ENCODE data around the gene CCNYL1.

CCNYL1 gene

DNA sequence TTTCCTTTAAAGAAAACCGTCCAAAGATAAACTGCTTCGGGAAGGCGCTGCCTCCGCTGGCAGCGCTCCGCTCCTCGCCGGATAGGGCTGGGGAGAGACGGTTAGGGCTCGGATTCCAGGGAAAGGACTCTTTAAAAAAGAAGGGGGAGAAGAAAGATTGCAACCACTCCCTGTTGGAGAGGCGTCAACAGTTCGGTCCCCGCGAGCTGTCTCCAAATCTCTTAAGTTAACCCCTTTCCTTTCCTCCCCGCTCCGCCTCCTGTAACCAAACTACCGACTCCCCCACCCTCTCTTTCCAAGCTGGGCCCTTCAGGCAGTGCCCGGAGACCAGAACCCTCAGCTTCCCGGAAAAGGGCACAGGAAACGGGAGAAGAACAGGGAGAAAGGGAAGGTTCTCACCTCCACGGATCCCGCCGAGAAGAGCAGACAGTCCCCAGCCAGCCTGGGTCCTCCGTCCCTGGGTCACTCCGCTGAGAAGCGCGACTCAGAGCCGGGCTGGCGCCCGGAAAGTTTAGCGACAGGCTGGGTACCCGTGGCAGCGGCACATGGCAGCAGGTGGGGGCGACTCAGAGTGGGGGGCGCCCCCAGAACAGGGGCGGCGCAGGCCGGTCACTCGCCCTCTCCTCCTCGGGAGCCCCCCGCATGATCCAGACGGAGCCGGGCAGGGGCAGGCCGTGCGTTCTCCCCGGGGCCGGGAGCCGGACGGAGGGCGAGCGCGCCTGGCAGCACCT is 57.6 kb downstream of the CCNYL1 start:
- TF ChIP-seq CTCF (conservative IDR thresholded peaks at IDR 0.05) (no peak), ZFX (IDR thresholded peaks at IDR 0.05) (peak; percentile 31; the same call in 1 of the 2 replicates)
- H3K27ac ChIP-seq: peak overlapping the region; percentile 97

GRCh38 chr2:207770602-207771404 is 59.4 kb downstream of the CCNYL1 start:
- peak overlapping the region; percentile 97 for H3K27ac ChIP-seq
- TF ChIP-seq ZFX (IDR thresholded peaks at IDR 0.05): no peak
- TF ChIP-seq CTCF (conservative IDR thresholded peaks at IDR 0.05): no peak

GRCh38 chr2:207771421-207771820 is 60.0 kb downstream of the CCNYL1 start:
- H3K27ac ChIP-seq: no peak overlapping the region
- no peak for TF ChIP-seq CTCF (conservative IDR thresholded peaks at IDR 0.05)
- TF ChIP-seq ZFX (IDR thresholded peaks at IDR 0.05): no peak

DNA sequence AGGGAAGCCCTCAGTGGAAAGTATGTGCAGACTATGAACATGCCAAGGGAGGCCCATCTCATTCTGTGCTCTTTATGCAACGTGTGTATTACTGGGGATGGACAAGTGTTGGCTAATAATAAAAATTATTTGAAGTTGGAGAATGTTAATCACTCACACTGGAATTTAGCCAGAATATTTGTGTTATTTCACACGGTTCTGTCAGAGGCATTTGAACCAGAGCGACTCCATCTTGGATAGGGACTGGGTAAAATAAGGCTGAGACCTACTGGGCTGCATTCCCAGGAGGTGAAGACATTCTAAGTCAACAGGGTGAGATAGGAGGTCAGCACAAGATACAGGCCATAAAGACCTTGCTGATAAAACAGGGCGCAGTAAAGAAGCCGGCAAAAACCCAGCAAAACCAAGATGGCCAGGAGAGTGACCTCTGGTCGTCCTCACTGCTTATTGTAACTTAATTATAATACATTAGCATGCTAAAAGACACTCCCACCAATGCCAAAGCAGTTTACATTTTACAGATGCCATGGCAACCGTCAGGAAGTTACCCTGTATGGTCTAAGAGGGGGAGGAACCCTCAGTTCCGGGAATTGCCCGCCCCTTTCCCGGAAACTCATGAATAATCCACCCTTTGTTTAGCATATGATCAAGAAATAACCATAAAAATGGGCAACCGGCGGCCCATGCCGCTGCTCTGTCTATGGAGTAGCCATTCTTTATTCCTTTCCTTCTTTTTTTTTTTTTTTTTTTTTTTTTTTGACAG is 60.8 kb downstream of the CCNYL1 start:
- TF ChIP-seq CTCF (conservative IDR thresholded peaks at IDR 0.05): no peak

DNA sequence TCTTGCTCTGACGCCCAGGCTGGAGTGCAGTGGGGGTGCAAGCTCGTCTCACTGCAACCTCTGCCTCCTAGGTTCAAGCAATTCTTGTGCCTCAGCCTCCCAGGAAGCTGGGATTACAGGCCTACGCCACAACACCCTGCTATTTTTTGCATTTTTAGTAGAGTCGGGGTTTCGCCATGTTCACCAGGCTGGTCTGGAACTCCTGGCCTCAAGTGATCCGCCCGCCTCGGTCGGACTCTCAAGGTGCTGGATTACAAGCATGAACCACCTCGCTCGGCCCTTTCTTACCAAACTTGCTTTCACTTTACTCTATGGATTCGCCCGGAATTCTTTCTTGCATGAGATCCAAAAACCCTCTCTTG is 61.4 kb downstream of the CCNYL1 start:
- no peak overlapping the region for H3K27ac ChIP-seq
- TF ChIP-seq CTCF (conservative IDR thresholded peaks at IDR 0.05): no peak
- no peak for TF ChIP-seq ZFX (IDR thresholded peaks at IDR 0.05)

More for the DNA sequence above, 60.8 kb downstream of the CCNYL1 start:
- H3K27ac ChIP-seq: no peak overlapping the region

- no peak overlapping the region for H3K27ac ChIP-seq
- TF ChIP-seq CTCF (conservative IDR thresholded peaks at IDR 0.05) (no peak), ZFX (IDR thresholded peaks at IDR 0.05) (no peak)
Observed at GRCh38 chr2:207775473-207775872, 64.0 kb downstream of the CCNYL1 start.

- TF ChIP-seq ZFX (IDR thresholded peaks at IDR 0.05): no peak
- no peak for TF ChIP-seq CTCF (conservative IDR thresholded peaks at IDR 0.05)
Observed at GRCh38 chr2:207777124-207777523, 65.7 kb downstream of the CCNYL1 start.

More at GRCh38 chr2:207777124-207777523, 65.7 kb downstream of the CCNYL1 start:
- H3K27ac ChIP-seq: no peak overlapping the region

Data from C4-2B (cell line).